Coronary artery (tissue), 2 donors: ENCODE data around the gene PLXDC1.

Source experiments
- DNase-seq: peaks from one replicate; pipeline ENCODE4 v3.0.0-alpha.2; 2017; ENCODE audit warnings: low spot score
- H3K27ac ChIP-seq, 2 donors: fragments of 200-600 bp; sonication (generic); one replicate each; pipeline ENCODE4 v1.5.1; 2016 to 2019
- H3K4me3 ChIP-seq: fragments of 200-600 bp; sonication (generic); 2 replicates; pipeline ENCODE4 v1.5.1; 2016; ENCODE audit warnings: mild to moderate bottlenecking, moderate library complexity
- TF ChIP-seq, protein P1 (sequence below): fragments of 200-600 bp; sonication (generic); IDR thresholded peaks from one replicate; pipeline ENCODE4 v1.5.1; 2019; ENCODE audit warnings: antibody characterized with exemption

Gene PLXDC1

DNA sequence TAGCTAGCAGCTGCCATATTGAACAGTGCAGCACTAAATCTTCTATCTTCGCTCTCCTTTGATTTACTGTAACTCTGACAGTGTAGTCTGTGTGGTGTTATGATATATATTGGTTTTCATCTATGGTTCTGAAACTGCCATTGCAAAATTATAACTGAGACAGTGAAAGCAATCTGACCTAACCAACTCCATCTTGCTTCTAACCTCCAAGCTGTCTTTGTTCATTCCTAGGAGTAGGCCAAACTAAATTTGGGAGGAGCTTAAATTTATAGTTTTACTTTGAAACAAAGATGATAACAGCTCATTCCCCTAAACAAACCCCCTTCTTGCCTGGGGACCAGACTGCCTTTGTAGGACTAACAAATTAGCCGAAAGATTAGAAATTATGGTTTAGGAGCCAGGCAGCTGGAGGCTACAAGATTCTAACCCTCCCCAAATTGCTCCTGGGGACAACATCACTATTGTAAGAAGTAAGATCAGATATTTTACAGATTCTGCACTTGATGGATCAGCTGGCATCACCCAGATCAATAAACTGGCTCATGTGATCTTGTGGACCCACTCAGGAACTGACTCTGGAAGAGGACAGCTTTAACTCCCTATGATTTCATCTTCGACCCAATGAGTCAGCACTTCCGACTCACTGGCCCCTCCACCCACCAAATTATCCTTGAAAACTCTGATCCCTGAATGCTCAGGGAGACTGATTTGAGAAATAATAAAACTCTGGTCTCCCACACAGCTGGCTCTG is 137.2 kb downstream of the PLXDC1 start:
- Histone ChIP-seq H3K27ac (peak overlapping the region in 1 of 2 donors; percentile 79), H3K4me3 (no peak overlapping the region)
- TF ChIP-seq, protein P1, sequence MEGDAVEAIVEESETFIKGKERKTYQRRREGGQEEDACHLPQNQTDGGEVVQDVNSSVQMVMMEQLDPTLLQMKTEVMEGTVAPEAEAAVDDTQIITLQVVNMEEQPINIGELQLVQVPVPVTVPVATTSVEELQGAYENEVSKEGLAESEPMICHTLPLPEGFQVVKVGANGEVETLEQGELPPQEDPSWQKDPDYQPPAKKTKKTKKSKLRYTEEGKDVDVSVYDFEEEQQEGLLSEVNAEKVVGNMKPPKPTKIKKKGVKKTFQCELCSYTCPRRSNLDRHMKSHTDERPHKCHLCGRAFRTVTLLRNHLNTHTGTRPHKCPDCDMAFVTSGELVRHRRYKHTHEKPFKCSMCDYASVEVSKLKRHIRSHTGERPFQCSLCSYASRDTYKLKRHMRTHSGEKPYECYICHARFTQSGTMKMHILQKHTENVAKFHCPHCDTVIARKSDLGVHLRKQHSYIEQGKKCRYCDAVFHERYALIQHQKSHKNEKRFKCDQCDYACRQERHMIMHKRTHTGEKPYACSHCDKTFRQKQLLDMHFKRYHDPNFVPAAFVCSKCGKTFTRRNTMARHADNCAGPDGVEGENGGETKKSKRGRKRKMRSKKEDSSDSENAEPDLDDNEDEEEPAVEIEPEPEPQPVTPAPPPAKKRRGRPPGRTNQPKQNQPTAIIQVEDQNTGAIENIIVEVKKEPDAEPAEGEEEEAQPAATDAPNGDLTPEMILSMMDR = no peak
- no peak for DNase-seq
